ENCODE data around the gene PPIL3. TPM values are rescaled to one million over a fixed set of nuclear protein-coding genes. Genes with fewer than 3 reads are reported as not detected.

The PPIL3 gene
- polyA plus RNA-seq, 3 donors = 12.3 to 34.6 (median 20.4) TPM

- no peaks in the 10 kb centered on the region for H3K4me1 Mint-ChIP-seq
- H2AFZ ChIP-seq (ENCODE audit: insufficient read depth, low read depth, low read length, poor library complexity, severe bottlenecking) = no peak overlapping the region
- no peak overlapping the region for H3K4me3 Mint-ChIP-seq
- H3K79me2 ChIP-seq (ENCODE audit: insufficient read depth, low read length) = no peaks in the 10 kb centered on the region
- peaks cover 73 to 91% of the 10 kb centered on the region in 2 donors for H3K36me3 ChIP-seq (replicated peaks in 1 of 2; ENCODE audit: control insufficient read depth in 1 of 2, insufficient read depth in 2 of 2, low read length in 2 of 2)
- no peak overlapping the region for H3K9ac ChIP-seq (ENCODE audit: insufficient read depth, low read length, poor library complexity, severe bottlenecking)
- H3K27me3 Mint-ChIP-seq (ENCODE audit: low read depth in 3 of 3) = no peaks in the 10 kb centered on the region
- H4K20me1 ChIP-seq (ENCODE audit: insufficient read depth, low read length) = no peaks in the 10 kb centered on the region
- no peak overlapping the region for H3K4me3 ChIP-seq (replicated peaks in 1 of 3; ENCODE audit: low read depth in 2 of 3, low read length in 3 of 3)
- DNase-seq = no peak
- H3K27ac Mint-ChIP-seq = no peak overlapping the region
- no peak for TF ChIP-seq CTCF (IDR thresholded peaks at IDR 0.05)
- H3K4me2 ChIP-seq (replicated peaks; ENCODE audit: extremely low read depth, low read length, poor library complexity, severe bottlenecking) = no peak overlapping the region
- no peaks in the 10 kb centered on the region for H3K9me3 ChIP-seq (replicated peaks in 1 of 2; ENCODE audit: control insufficient read depth in 1 of 2, insufficient read depth in 1 of 2, low read length in 2 of 2)
- H3K27ac ChIP-seq (ENCODE audit: low read depth in 1 of 2, low read length in 2 of 2) = no peak overlapping the region
- intact Hi-C loops (cut with micrococcal nuclease) = no loop called here
- H3K4me1 ChIP-seq (ENCODE audit: control insufficient read depth in 1 of 2, insufficient read depth in 2 of 2, low read length in 2 of 2) = no peaks in the 10 kb centered on the region
- peaks cover 71 to 76% of the 10 kb centered on the region in 2 donors for H3K36me3 Mint-ChIP-seq
- no peaks in the 10 kb centered on the region for H3K27me3 ChIP-seq (ENCODE audit: control insufficient read depth in 2 of 2, insufficient read depth in 2 of 2, low read length in 2 of 2)
- no CpG with 5 or more reads among the region's 2 CpGs for WGBS (ENCODE audit: insufficient coverage)
- H3K9me3 Mint-ChIP-seq = no peaks in the 10 kb centered on the region
Observed at GRCh38 chr2:200878289-200878880, 10.5 kb downstream of the PPIL3 start.

- intact Hi-C loops (cut with micrococcal nuclease) = no loop called here
- peaks cover 74 to 90% of the 10 kb centered on the region in 2 donors for H3K36me3 ChIP-seq (replicated peaks in 1 of 2; ENCODE audit: control insufficient read depth in 1 of 2, insufficient read depth in 2 of 2, low read length in 2 of 2)
Observed at GRCh38 chr2:200877443-200877842, 11.4 kb downstream of the PPIL3 start.

More at GRCh38 chr2:200877443-200877842, 11.4 kb downstream of the PPIL3 start:
- no peak overlapping the region for H2AFZ ChIP-seq (ENCODE audit: insufficient read depth, low read depth, low read length, poor library complexity, severe bottlenecking)
- Mint-ChIP-seq H3K27ac (no peak overlapping the region), H3K4me3 (no peak overlapping the region), H3K4me1 (no peaks in the 10 kb centered on the region), H3K36me3 (peaks cover 70% of the 10 kb centered on the region in 2 donors), H3K27me3 (ENCODE audit: low read depth in 3 of 3) (no peaks in the 10 kb centered on the region), H3K9me3 (no peaks in the 10 kb centered on the region)
- H3K4me2 ChIP-seq (replicated peaks; ENCODE audit: extremely low read depth, low read length, poor library complexity, severe bottlenecking) = no peak overlapping the region
- H3K9ac ChIP-seq (ENCODE audit: insufficient read depth, low read length, poor library complexity, severe bottlenecking) = no peak overlapping the region
- no peaks in the 10 kb centered on the region for H3K27me3 ChIP-seq (ENCODE audit: control insufficient read depth in 2 of 2, insufficient read depth in 2 of 2, low read length in 2 of 2)
- no peaks in the 10 kb centered on the region for H3K9me3 ChIP-seq (replicated peaks in 1 of 2; ENCODE audit: control insufficient read depth in 1 of 2, insufficient read depth in 1 of 2, low read length in 2 of 2)
- no peaks in the 10 kb centered on the region for H3K4me1 ChIP-seq (ENCODE audit: control insufficient read depth in 1 of 2, insufficient read depth in 2 of 2, low read length in 2 of 2)
- H3K4me3 ChIP-seq (replicated peaks in 1 of 3; ENCODE audit: low read depth in 2 of 3, low read length in 3 of 3) = no peak overlapping the region
- H3K79me2 ChIP-seq (ENCODE audit: insufficient read depth, low read length) = no peaks in the 10 kb centered on the region
- no peak for DNase-seq
- no peaks in the 10 kb centered on the region for H4K20me1 ChIP-seq (ENCODE audit: insufficient read depth, low read length)
- H3K27ac ChIP-seq (ENCODE audit: low read depth in 1 of 2, low read length in 2 of 2) = no peak overlapping the region
- TF ChIP-seq CTCF (IDR thresholded peaks at IDR 0.05) = no peak
